ENCODE measurements around the gene AOPEP.
A peak's percentile ranks its signal among the peaks of the same experiment; 100 is the strongest.

Gene AOPEP

GRCh38 chr9:94768766-94769165 lies 42.3 kb downstream of the AOPEP start:
- DNase-seq, result no peak

- no peak for DNase-seq
Measured at GRCh38 chr9:94770334-94770733, 43.8 kb downstream of the AOPEP start.

- no peak for DNase-seq
Measured at GRCh38 chr9:94771096-94771495, 44.6 kb downstream of the AOPEP start.

GRCh38 chr9:94772144-94772543 lies 45.6 kb downstream of the AOPEP start:
- no peak for DNase-seq

- no peak for DNase-seq
Measured at GRCh38 chr9:94772639-94773303, 46.3 kb downstream of the AOPEP start.

GRCh38 chr9:94773655-94774054 lies 47.2 kb downstream of the AOPEP start:
- DNase-seq, result no peak

- no peak for DNase-seq
Measured at GRCh38 chr9:94778013-94778412, 51.5 kb downstream of the AOPEP start.

GRCh38 chr9:94779031-94779430 lies 52.5 kb downstream of the AOPEP start:
- DNase-seq, result no peak

- no peak for DNase-seq
Measured at GRCh38 chr9:94779693-94780290, 53.3 kb downstream of the AOPEP start.

GRCh38 chr9:94780516-94780950 lies 54.0 kb downstream of the AOPEP start:
- DNase-seq, result no peak

GRCh38 chr9:94782355-94783101 lies 56.0 kb downstream of the AOPEP start:
- DNase-seq, result no peak

GRCh38 chr9:94783102-94783682 lies 56.7 kb downstream of the AOPEP start:
- DNase-seq, result peak; percentile 31

GRCh38 chr9:94783928-94784327 lies 57.4 kb downstream of the AOPEP start:
- DNase-seq, result no peak

- no peak for DNase-seq
Measured at GRCh38 chr9:94785215-94786169, 59.0 kb downstream of the AOPEP start.

GRCh38 chr9:94786586-94786985 lies 60.1 kb downstream of the AOPEP start:
- DNase-seq, result no peak

- no peak for DNase-seq
Measured at GRCh38 chr9:94787266-94787665, 60.8 kb downstream of the AOPEP start.

GRCh38 chr9:94788570-94789105 lies 62.1 kb downstream of the AOPEP start:
- DNase-seq, result no peak

- no peak for DNase-seq
Measured at GRCh38 chr9:94791435-94791834, 64.9 kb downstream of the AOPEP start.

GRCh38 chr9:94792511-94792910 lies 66.0 kb downstream of the AOPEP start:
- DNase-seq, result no peak

GRCh38 chr9:94794476-94795167 lies 68.1 kb downstream of the AOPEP start:
- DNase-seq, result no peak

- no peak for DNase-seq
Measured at GRCh38 chr9:94796687-94797086, 70.2 kb downstream of the AOPEP start.

GRCh38 chr9:94798201-94798600 lies 71.7 kb downstream of the AOPEP start:
- no peak for DNase-seq
